Fibroblast of upper back skin (primary cell): Measurements from ENCODE around the gene KIF13A.

Source experiments
- DNase-seq: peaks from one replicate; pipeline ENCODE4 v3.0.0-alpha.2; 2013

The KIF13A gene

DNA sequence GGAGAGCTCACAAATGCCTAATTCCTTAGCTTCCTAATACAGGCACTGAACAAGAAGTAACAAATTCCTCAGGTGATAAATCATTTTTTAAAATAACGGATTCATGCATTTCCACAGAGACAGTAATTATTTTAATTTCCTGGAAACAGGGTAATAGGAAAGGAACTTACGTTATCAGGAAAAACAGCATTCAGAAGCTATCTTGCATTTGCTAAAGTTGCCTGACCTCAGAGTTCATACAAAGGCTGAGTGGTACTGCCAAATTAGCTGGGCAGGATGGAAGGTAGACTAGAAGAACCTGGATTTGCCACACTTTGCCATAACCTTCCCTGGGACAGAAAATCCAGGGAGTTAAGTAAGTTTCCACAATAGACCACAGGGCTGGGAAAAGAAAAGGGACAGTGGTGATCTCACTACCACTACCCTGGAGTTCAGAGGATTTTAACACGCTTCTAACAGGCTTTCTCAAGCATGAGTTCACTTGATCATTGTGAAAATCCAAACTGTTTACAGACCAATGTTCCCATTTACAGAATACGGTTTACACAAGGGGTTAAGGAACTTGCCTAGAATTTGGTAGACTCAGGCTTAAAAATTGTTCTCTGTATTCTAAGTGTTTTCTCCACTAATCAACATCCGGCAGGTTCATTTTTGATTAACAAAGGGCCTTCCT, 57.0 kb downstream of the KIF13A start:
- no peak for DNase-seq

DNA sequence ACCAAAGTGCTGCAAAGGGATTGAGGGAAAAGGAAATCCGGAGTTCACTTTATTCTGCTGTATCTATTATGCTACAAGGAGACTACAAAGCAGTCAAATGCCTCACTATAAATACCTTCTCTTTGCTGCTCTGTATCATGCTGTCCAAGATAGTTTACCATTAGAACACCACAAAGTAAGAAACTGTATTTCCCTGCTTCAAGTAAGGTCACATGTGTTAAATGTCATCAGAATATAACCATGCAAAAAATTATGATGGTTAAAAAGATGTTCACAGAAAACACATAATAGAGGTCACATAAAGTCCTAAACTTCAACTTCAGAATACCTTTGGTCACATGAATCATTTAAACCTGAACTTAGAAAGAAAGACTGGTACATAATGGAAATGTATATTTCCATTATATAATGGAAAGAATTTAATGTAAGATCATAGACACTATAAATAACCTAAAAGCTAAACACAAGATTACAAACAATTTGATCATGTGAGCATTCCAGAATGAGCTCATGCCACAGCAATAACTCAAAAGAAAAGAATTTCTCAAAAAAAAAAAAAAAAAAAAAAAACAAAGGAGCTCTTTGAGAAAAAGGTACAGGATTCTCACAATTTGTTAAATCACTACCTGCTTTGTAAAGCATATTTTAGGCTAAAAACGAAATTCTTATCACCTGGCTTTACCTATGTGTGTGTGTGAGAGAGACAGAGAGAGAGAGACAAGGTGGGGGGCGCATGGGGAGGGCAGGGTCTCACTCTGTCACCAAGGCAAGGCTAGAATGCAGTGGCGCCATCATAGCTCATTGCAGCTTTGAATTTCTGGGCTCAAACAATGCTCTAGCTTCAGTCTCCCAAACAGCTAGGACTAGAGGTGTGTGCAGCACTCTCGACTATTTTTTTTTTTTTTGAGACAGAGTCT, 58.7 kb downstream of the KIF13A start:
- peak; percentile 32 for DNase-seq

GRCh38 chr6:17927705-17928104, 59.7 kb downstream of the KIF13A start:
- DNase-seq, result no peak

DNA sequence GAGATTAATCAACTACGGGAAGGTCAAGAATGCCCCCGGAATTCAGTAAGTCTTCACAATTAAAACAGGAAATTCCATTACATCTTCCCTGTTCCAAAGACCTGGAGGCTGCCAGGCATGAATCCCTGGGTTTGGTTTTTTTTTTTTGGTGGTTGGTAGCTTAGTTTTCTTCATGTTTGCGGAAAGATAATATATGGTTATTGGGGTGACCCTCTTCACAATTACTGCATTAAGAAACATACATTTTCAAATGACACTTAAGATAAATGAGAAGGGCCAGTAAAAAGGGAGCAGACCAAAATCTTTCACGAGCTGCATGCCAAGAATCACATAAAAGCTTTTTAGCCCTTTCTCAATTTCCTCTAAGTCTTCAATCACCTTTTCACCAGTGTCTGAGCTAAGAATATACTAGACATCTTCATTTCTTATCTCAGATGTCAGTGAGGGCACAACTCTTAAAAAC, 64.0 kb downstream of the KIF13A start:
- DNase-seq, result peak; percentile 70

DNA sequence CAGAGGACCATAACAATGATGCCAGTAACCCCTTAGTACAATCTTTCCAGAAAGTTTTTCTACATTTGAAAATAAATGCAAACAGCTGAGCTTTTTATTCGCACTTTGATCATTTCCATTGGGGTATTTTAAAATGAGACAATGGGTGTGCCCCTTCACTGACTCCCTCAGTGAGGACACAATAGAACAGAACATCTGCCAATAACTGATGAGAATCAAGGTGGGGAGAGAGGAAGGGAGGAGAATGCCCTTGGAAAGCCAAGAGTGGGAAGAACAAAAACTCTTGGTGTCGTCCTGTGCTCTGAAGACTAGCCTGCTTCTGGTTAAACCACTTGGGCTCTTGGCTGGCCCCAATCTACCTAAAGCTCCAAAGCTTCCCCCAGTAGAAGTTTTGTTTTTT, 66.0 kb downstream of the KIF13A start:
- no peak for DNase-seq

DNA sequence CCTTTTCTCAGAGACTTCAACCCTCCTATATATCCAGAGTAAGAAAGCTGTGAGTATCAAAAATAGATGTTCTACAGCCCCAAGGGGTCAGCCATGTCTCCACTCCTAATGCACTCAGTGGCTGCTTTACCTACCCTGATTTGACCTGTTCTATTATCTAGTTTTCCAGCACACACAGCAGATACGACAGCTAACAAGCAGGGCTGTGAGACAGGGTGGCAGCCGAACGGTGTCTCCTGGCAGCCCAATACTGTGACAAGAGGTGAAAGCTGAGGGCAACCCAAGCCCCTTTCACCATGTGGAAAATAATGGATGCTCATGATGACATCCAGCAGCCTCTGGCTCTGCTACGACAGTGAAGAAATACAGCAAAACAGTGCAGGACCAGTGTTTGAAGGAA, 67.9 kb downstream of the KIF13A start:
- no peak for DNase-seq

DNA sequence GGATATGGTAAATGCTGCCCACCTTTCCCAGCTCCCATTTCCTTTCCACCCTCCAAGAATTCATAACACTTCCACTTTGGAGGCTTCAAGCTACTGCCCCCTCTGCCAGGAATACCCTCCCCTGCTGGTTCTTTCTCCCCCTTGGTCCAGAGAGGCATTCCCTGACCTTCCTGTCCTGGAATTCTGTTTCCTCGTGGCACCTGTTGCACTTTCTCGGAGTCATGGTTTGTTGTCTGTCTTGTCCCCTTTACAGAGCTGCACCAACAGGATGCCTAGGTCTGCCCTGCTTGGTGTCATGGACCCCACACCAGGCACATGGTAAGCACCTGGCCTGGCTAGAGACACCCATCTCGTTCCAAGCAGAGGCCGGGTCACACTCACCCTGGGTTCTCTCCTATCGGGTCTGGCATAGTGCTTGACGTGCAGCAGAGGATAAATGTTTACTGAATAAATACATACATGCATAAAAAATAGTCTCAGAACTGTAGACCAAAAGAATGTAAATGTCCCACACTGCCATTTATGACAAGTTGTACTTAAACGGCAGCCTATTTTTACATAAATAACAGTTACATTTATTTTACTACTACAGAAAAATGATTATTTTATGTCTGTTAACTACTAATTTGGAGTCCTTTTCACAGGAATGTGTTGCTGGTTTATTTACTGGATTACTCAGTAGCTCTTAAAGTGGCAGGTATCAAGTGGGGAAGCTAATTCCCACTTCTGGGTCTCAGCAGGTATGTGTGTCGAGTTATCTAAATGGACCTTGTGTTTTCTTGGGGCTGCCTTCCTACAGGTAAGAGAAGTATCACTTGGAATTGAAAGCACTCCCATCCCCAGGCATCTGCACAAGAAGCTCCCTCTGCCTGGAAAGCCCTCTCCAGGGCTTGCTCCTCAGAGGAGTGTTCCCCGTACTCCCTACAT, 69.3 kb downstream of the KIF13A start:
- no peak for DNase-seq

- no peak for DNase-seq
Observed at GRCh38 chr6:17914651-17915050, 72.8 kb downstream of the KIF13A start.

- no peak for DNase-seq
Observed at GRCh38 chr6:17912521-17912920, 74.9 kb downstream of the KIF13A start.

DNA sequence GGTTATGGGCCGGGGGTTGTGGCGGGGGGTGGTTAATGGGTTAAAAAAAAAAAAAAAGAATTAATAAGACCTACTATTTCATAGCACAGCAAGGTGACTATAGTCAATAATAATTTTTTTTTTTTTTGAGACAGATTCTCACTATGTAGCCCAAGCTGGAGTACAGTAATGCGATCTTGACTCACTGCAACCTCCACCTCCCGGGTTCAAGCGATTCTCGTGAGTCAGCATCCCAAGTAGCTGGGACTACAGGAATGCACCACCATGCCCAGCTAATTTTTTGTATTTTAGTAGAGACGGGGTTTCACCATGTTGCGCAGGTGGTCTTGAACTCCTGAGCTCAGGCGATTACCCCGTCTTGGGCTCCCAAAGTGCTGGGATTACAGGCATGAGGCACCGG, 75.8 kb downstream of the KIF13A start:
- peak; percentile 21 for DNase-seq

GRCh38 chr6:17910189-17910588, 77.2 kb downstream of the KIF13A start:
- no peak for DNase-seq

DNA sequence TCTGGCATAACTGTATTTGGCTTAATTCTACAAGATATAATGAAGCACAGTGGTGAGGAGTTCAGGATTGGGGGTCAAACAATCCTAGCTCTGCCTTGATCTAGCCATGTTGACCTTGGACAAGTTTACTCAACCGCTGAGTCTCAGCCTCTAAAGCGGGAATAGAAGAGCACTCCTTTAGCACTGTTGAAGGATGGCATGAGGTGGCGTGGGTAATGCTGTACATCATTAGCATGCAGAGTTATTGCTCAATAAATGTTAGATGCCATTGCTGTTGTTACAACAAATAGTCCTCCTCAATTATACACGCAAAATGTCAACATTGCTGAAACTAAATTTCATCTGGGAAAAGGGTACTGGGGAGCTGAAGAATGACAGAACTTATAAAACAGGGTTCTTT, 78.6 kb downstream of the KIF13A start:
- DNase-seq, result no peak

GRCh38 chr6:17907406-17908229, 79.8 kb downstream of the KIF13A start:
- DNase-seq, result peak; percentile 98

GRCh38 chr6:17905611-17906592, 81.5 kb downstream of the KIF13A start:
- peak; percentile 83 for DNase-seq

DNA sequence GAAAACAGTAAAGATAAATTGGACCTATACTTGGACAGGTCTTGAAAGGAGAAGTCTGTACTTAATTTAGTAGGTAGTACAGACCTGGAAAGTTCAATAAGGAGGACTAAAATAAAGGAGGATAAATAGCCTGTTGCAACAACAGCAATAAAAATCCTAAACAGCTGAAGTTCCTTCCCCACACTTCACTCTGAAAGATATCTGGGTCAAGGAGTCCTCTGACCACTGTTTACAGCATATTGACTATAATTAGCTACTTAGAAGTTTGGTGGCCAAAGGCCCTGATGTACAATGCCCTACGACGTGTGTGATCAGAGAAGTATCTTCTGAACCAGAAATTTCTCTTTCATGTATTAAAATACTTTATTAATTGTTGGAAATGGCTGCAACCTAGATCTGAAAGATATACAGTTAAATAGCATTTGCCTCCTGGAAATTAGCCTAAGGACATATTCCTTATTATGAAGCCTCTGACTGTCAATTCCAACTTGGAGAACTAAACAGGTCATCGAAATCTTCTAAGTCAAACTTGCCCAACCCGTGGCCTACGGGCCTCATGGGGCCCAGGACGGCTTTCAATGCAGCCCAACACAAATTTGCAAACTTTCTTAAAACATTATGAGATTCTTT, 82.8 kb downstream of the KIF13A start:
- DNase-seq, result no peak

DNA sequence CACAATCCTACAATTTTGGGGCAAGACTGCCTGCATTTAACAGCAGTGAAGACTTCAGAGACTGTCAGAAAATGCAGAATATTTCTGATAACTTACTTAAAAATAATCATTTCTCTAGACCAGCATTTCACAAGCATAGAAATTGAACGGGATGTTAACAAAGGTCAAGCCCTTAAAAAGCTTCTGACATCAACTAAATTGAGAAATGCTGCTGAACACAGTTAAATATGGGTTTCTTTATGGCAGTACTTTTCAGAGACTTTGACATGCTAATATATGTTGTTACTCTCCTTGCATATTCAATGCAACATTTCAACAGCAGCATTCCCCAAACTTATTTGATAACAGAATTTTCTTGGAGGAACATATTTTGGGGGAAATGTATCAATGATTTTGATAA, 84.5 kb downstream of the KIF13A start:
- no peak for DNase-seq

- DNase-seq, result no peak
Observed at GRCh38 chr6:17901493-17901892, 85.9 kb downstream of the KIF13A start.

DNA sequence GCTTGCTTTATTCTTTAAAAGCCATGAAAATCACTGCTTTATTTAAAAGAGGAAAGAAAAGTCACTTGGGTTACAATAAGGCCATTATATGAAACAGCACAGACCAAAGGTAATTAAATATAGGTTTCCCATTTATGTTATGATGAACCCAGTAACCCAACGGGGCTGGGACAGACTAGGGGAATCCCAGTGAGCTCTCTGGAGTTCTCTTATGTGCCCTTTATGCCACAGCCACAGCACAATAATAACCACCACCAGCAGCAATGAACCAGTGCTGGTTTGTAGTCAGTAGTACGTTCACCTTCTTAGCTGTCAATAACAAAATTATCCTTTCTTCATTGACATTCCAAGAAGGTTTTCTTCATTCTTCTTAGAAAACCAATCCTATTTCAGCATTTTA, 87.4 kb downstream of the KIF13A start:
- no peak for DNase-seq

DNA sequence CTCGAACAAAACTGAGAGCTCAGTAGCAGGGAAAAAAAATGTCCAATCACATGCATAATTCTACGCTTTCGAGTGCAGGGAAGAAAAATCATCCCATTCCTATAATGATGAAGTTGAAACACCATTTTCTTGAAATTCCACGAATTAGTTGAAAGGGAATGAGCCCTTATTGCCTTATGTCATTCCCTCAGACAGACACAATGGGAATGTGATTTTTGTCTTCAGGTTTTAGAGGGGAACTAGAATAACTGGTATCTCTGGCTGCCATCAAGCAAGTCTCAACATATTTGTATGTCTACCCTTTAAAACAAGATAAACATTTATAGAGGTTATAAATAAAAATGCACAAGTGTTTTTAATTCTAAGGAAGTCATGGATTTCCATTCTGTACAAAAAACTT, 87.9 kb downstream of the KIF13A start:
- DNase-seq, result no peak

DNA sequence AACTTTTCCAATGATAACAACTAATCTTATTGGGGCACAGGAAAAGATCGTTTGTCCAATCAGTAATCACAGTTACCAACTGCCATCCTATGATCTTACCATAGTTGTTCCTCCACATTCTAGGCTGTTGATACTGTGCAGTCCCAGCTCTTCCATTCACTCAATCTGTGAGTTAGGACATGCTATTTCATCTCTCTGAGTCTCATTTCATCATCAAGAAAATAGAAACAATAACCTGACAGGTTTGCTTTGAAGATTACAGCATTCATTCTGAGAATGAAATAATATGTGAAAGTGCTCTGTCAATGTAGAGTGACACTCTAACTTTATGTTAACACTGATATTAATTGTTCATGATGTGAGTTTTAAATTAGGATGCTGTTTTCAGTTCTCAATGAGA, 89.8 kb downstream of the KIF13A start:
- DNase-seq, result no peak
